ENCODE results near the gene SPATA25.
A peak's percentile ranks its signal among the peaks of the same experiment; 100 is the strongest.

SPATA25 gene

GRCh38 chr20:45887346-45887715, at the start of gene SPATA25:
Gene SPATA25 (minus strand): TSS chr20:45887622. CDS start chr20:45887590, 32 bp downstream.
- Histone ChIP-seq H3K27ac (no peak within 1 kb of the TSS), H3K4me1 (ENCODE audit: low read depth, poor library complexity, severe bottlenecking) (peaks cover 35% of the 10 kb centered on the region), H3K79me2 (ENCODE audit: insufficient read depth, low read depth) (peaks cover 18% of the 10 kb centered on the region), H4K20me1 (ENCODE audit: insufficient read depth) (no peaks in the 10 kb centered on the region), H3K4me2 (no peak within 1 kb of the TSS), H3K9ac (no peak within 1 kb of the TSS), H2AFZ (ENCODE audit: low read depth) (no peak within 1 kb of the TSS), H3K4me3 (IDR thresholded peaks at IDR 0.05; ENCODE audit: insufficient read depth, low read depth, low read length) (no peak within 1 kb of the TSS), H3K36me3 (ENCODE audit: insufficient read depth) (no peaks in the 10 kb centered on the region; the same call in 1 of the 2 replicates), H3K27me3 (ENCODE audit: insufficient read depth, low read depth) (no peaks in the 10 kb centered on the region)
- no peak for TF ChIP-seq CTCF (conservative IDR thresholded peaks at IDR 0.05; ENCODE audit: low read depth, low read length)

- Histone ChIP-seq H3K27ac (peak overlapping the region; percentile 98; the same call in 1 of the 2 replicates), H4K20me1 (ENCODE audit: insufficient read depth) (no peaks in the 10 kb centered on the region), H3K9ac (peak overlapping the region; percentile 99; the same call in 1 of the 2 replicates), H3K27me3 (ENCODE audit: insufficient read depth, low read depth) (no peaks in the 10 kb centered on the region), H3K79me2 (ENCODE audit: insufficient read depth, low read depth) (peaks cover 7% of the 10 kb centered on the region; the same call in 1 of the 2 replicates), H3K4me2 (peak overlapping the region; percentile 97), H3K4me3 (IDR thresholded peaks at IDR 0.05; ENCODE audit: insufficient read depth, low read depth, low read length) (no peak overlapping the region), H3K4me1 (ENCODE audit: low read depth, poor library complexity, severe bottlenecking) (peaks cover 13% of the 10 kb centered on the region), H3K36me3 (ENCODE audit: insufficient read depth) (0 out of 2 replicates have a peak, but pooled peaks cover 3% of the 10 kb centered on the region), H2AFZ (ENCODE audit: low read depth) (peak overlapping the region; percentile 63)
- no peak for TF ChIP-seq CTCF (conservative IDR thresholded peaks at IDR 0.05; ENCODE audit: low read depth, low read length)
Measured at GRCh38 chr20:45935416-45936046, 48.1 kb upstream of the SPATA25 start.

GRCh38 chr20:45934586-45935415, 47.4 kb upstream of the SPATA25 start, which contains the start of gene PCIF1:
Gene PCIF1 (plus strand): TSS chr20:45934683. CDS start chr20:45939000, 4,317 bp downstream.
- no peaks in the 10 kb centered on the region for H4K20me1 ChIP-seq (ENCODE audit: insufficient read depth)
- no peaks in the 10 kb centered on the region for H3K27me3 ChIP-seq (ENCODE audit: insufficient read depth, low read depth)
- 0 out of 2 replicates have a peak, but pooled peaks cover 3% of the 10 kb centered on the region for H3K36me3 ChIP-seq (ENCODE audit: insufficient read depth)
- peaks cover 7% of the 10 kb centered on the region; the same call in 1 of the 2 replicates for H3K79me2 ChIP-seq (ENCODE audit: insufficient read depth, low read depth)
- H3K9ac ChIP-seq: peak within 1 kb of the TSS; percentile 99
- no peak for TF ChIP-seq CTCF (conservative IDR thresholded peaks at IDR 0.05; ENCODE audit: low read depth, low read length)
- peaks cover 13% of the 10 kb centered on the region for H3K4me1 ChIP-seq (ENCODE audit: low read depth, poor library complexity, severe bottlenecking)
- H2AFZ ChIP-seq (ENCODE audit: low read depth): peak within 1 kb of the TSS; percentile 63
- peak within 1 kb of the TSS; percentile 97 for H3K4me2 ChIP-seq
- H3K27ac ChIP-seq: peak within 1 kb of the TSS; percentile 98
- H3K4me3 ChIP-seq (IDR thresholded peaks at IDR 0.05; ENCODE audit: insufficient read depth, low read depth, low read length): no peak within 1 kb of the TSS

DNA sequence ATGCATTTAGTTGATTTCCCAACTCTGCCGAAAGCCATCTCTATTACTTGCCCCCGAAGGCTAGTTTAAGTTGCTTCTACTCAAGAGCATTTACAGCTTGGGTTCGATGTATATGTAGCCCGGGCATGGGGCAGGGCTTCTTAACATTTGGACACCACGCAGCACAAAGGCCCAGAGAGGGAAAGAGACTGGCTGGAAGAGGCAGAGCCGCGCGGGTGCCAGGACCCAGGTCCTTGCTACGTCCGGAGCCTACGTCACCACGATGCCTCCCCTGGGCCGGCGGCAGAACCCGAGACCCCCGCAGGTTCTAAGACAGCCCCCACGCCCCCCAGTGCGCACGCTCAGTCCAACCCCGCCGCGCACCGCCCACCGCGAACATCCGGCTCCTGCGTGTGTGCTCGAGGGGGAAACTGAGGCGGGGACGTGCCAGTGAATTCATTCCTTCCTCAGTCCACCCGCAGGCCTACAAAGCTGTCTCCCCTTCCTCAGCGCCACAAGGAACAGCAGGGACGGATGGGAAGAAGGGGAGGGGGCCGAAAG, 46.7 kb upstream of the SPATA25 start:
- peaks cover 13% of the 10 kb centered on the region for H3K4me1 ChIP-seq (ENCODE audit: low read depth, poor library complexity, severe bottlenecking)
- peaks cover 7% of the 10 kb centered on the region; the same call in 1 of the 2 replicates for H3K79me2 ChIP-seq (ENCODE audit: insufficient read depth, low read depth)
- no peaks in the 10 kb centered on the region for H3K27me3 ChIP-seq (ENCODE audit: insufficient read depth, low read depth)
- peak overlapping the region; percentile 63 for H2AFZ ChIP-seq (ENCODE audit: low read depth)
- no peak overlapping the region for H3K4me3 ChIP-seq (IDR thresholded peaks at IDR 0.05; ENCODE audit: insufficient read depth, low read depth, low read length)
- no peak for TF ChIP-seq CTCF (conservative IDR thresholded peaks at IDR 0.05; ENCODE audit: low read depth, low read length)
- peak overlapping the region; percentile 98 for H3K27ac ChIP-seq
- H3K36me3 ChIP-seq (ENCODE audit: insufficient read depth): no peaks in the 10 kb centered on the region
- peak overlapping the region; percentile 99 for H3K9ac ChIP-seq
- H3K4me2 ChIP-seq: peak overlapping the region; percentile 96
- no peaks in the 10 kb centered on the region for H4K20me1 ChIP-seq (ENCODE audit: insufficient read depth)

Measured in KMS-11 (cell line).